Cardiac muscle cell (in vitro differentiated cells and primary cell): ENCODE measurements around the gene DRAXIN. TPM values are rescaled to one million over a fixed set of nuclear protein-coding genes. Genes with fewer than 3 reads are reported as not detected.

Experiments
- DNase-seq, 2 donors: peaks; one replicate each; pipeline versions ENCODE4 v3.0.0 to v3.0.0-alpha.2; 2010 to 2017; ENCODE audit warnings: low read depth in 1 of 2, low spot score in 1 of 2
- H3K27ac ChIP-seq: fragments of 200-600 bp; sonication (generic); 2 replicates; pipeline ENCODE4 v1.5.1; 2016
- H3K27me3 ChIP-seq: fragments of 200-600 bp; sonication (generic); 2 replicates; pipeline ENCODE4 v1.6.0; 2016; ENCODE audit warnings: control low read depth
- H3K36me3 ChIP-seq: fragments of 200-600 bp; sonication (generic); 2 replicates; pipeline ENCODE4 v1.5.1; 2016; ENCODE audit warnings: control low read depth
- H3K4me1 ChIP-seq: fragments of 200-600 bp; sonication (generic); 2 replicates; pipeline ENCODE4 v1.8.1; 2017; ENCODE audit warnings: low read depth, mild to moderate bottlenecking, mixed run types
- H3K4me3 ChIP-seq: fragments of 200-600 bp; sonication (generic); 2 replicates; pipeline ENCODE4 v1.5.1; 2016; ENCODE audit warnings: mild to moderate bottlenecking
- H3K9me3 ChIP-seq: fragments of 200-600 bp; sonication (generic); 2 replicates; pipeline ENCODE4 v1.5.1; 2017; ENCODE audit warnings: low read depth, mild to moderate bottlenecking, control low read depth
- polyA plus RNA-seq: library from polyadenylated mRNA; unstranded; fragments of >200 nt; fragmentation: Nextera tagmentation; extraction: Ambion mirVana; gene quantifications from 2 replicates; pipeline ENCODE4 v1.2.1, GENCODE V29; 2016
- total RNA-seq: library from RNA; depleted of rRNA; stranded (reverse); fragments of >200 nt; gene quantifications from 2 replicates; pipeline ENCODE4 v1.2.3, GENCODE V29; 2016
- TF ChIP-seq, protein P1 (sequence below): IDR thresholded peaks from 2 replicates; pipeline ENCODE4 v1.5.1; 2012; ENCODE audit warnings: low read depth, mild to moderate bottlenecking, low read length

The DRAXIN gene
- total and polyA plus RNA-seq, 2 experiments from 2014 or later: 0.36 TPM; not detected in 1

DNA sequence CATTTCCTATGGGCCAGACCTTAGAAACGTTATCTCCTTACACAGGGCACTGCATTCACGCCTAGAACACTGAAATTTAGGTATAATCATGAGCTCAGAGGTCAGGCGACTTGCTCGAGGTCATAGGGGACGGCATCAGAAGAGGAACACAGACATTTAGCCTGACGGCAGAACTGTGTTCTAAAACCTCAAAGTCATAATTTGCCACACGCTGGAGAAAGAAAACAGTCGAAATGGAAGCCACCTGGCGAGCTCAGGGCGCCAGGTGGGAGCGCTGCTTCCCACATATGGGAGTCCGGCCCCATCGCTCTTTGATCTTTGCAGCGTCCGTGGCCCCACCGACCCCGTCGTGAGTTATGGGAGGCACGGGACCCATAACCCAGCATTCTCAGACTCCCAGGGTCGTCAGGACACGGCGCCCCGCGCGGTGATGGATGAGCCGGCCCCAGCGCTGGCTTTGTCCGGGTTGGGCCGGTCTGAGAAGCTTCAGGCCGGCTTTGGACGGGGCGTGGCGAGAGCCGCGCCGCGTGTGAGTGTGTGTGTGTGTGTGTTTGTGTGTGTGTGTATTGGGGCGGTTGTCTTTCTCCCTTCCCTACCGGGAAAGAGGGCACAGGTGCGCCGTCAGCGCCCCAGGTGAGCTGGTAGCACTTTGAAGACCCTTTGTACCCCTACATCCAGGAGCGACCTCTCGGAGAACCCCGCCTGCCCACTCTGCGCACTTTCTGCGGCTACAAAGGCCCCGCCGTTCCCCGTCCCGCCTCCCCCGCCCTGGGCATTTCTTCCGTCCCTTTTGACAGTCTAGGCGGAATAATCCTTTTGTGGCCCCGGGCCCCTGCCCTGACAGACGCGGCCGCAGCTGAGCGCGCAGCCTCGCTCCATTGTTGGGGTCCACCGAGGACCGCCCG lies 861 bp upstream of the DRAXIN start:
- H3K27ac ChIP-seq: no peak overlapping the region
- no peaks in the 10 kb centered on the region for H3K36me3 ChIP-seq
- DNase-seq: peak in 1 of 2 donors; percentile 41
- H3K4me3 ChIP-seq: peak overlapping the region; percentile 58
- peaks cover 55% of the 10 kb centered on the region for H3K27me3 ChIP-seq
- no peaks in the 10 kb centered on the region for H3K9me3 ChIP-seq
- H3K4me1 ChIP-seq: no peaks in the 10 kb centered on the region
- TF ChIP-seq, protein P1, sequence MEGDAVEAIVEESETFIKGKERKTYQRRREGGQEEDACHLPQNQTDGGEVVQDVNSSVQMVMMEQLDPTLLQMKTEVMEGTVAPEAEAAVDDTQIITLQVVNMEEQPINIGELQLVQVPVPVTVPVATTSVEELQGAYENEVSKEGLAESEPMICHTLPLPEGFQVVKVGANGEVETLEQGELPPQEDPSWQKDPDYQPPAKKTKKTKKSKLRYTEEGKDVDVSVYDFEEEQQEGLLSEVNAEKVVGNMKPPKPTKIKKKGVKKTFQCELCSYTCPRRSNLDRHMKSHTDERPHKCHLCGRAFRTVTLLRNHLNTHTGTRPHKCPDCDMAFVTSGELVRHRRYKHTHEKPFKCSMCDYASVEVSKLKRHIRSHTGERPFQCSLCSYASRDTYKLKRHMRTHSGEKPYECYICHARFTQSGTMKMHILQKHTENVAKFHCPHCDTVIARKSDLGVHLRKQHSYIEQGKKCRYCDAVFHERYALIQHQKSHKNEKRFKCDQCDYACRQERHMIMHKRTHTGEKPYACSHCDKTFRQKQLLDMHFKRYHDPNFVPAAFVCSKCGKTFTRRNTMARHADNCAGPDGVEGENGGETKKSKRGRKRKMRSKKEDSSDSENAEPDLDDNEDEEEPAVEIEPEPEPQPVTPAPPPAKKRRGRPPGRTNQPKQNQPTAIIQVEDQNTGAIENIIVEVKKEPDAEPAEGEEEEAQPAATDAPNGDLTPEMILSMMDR: no peak

DNA sequence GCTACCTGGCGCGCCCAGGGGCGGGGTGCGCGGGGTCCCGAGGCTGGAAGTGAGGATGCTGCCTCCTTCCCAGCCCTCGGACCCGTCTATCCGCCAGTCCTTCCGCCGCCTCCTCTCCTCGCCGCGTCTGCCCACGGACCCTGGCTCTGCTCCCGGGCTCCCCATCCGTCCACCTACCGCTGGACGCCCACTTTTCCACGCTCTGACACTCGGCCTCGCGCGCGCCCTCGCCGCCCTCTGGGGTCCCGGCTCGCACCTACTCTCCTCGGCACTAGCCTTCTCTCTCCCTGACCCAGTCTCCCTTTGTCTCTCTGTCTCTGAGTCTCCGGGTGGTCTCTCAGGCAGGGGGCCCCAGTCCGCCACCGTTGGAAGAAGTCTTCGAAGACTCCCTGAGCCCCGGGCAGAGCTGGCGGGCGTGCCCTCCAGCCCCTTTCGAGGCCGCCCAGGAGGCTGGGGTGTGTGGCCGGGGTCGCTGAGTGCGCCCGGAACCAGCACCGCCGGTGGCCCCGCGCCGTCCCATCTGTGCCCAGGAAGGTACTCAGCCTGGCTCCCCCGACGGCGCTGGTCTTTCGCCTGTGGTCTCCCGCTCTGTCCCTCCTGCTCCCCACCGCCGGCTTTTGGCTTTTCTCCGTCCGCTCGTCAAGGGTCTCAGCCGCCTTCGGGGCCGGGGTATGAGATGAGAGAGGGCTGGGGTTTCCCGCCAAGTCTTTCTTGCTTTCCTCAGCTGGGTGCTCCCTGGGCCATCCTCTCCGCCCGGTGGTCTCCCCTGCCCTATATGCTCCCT lies 610 bp downstream of the DRAXIN start:
- no peak for DNase-seq
- H3K4me3 ChIP-seq: peak overlapping the region; percentile 58

DNA sequence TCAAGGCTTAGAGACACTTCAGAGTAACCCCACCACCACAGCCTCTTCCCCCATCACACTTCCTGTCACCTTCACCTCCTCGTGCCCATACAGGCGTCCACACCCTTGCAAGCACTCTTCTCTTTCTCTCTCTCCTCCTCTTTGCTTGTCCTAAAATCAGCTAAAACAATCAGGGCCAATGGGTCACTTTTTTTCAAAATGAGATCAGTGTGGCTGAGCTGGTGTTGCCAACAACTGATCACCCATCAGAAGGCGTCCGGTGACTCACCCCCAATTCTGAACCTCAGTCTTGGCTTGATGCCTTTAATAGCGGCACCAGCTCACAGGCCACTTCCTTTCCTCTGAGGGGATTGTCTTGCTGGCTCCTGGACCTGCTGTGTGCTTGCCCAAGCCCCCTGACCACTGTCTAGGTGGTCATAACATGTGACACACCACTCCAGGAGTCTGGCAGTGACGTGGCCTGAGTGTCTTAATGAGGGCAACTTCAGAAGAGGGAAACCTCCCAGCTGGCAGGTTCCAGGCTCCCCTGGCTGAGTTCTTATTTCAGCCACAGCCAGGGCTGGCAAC lies 1.6 kb downstream of the DRAXIN start:
- H3K4me3 ChIP-seq: no peak overlapping the region
- H3K4me1 ChIP-seq: no peaks in the 10 kb centered on the region
- peaks cover 55% of the 10 kb centered on the region for H3K27me3 ChIP-seq
- H3K36me3 ChIP-seq: no peaks in the 10 kb centered on the region
- peak in 1 of 2 donors; percentile 72 for DNase-seq
- no peaks in the 10 kb centered on the region for H3K9me3 ChIP-seq
- TF ChIP-seq, protein P1: no peak
- no peak overlapping the region for H3K27ac ChIP-seq

More for the DNA sequence above, 610 bp downstream of the DRAXIN start:
- TF ChIP-seq, protein P1: no peak
- no peaks in the 10 kb centered on the region for H3K36me3 ChIP-seq
- no peaks in the 10 kb centered on the region for H3K4me1 ChIP-seq
- H3K27ac ChIP-seq: no peak overlapping the region
- peaks cover 55% of the 10 kb centered on the region for H3K27me3 ChIP-seq
- no peaks in the 10 kb centered on the region for H3K9me3 ChIP-seq

GRCh38 chr1:11693917-11694316 lies 2.4 kb downstream of the DRAXIN start:
- no peaks in the 10 kb centered on the region for H3K4me1 ChIP-seq
- DNase-seq: no peak
- H3K9me3 ChIP-seq: no peaks in the 10 kb centered on the region
- H3K36me3 ChIP-seq: no peaks in the 10 kb centered on the region
- H3K27ac ChIP-seq: no peak overlapping the region
- TF ChIP-seq, protein P1: no peak
- no peak overlapping the region for H3K4me3 ChIP-seq
- peaks cover 55% of the 10 kb centered on the region for H3K27me3 ChIP-seq

DNA sequence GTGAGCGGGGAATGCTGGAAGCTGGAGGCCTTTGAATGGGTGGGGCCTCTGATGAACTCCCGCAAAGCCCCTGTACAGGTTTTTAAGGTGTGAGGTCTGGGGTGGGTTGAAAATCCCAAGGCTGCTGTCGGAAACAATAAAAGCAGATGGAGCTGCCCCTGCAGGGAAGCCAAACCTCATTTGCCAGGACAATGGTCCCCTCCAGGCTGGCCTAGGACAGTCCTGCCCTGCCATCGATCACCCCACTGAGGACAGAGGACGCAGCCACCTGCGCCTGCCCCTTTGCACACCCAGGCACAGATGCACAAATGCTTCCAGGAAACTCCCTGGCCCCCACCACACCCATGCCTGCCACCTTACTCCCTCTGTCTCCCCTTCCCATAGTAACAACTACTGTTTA lies 4.4 kb downstream of the DRAXIN start:
- TF ChIP-seq, protein P1: no peak
- H3K36me3 ChIP-seq: no peaks in the 10 kb centered on the region
- no peaks in the 10 kb centered on the region for H3K4me1 ChIP-seq
- no peak for DNase-seq
- H3K4me3 ChIP-seq: no peak overlapping the region
- no peaks in the 10 kb centered on the region for H3K9me3 ChIP-seq
- peaks cover 40% of the 10 kb centered on the region for H3K27me3 ChIP-seq
- H3K27ac ChIP-seq: no peak overlapping the region
